ENCODE results near the gene ANKRD11.
"Not testable (repeated sequence)": the region's sequence is repeated elsewhere in the genome, so short reads cannot be mapped to it uniquely, and the experiment has no call there.

Gene ANKRD11

GRCh38 chr16:89269805-89270665 is 220.3 kb downstream of the ANKRD11 start:
- DNase-seq (ENCODE audit: low read depth, low spot score): no peak

DNA sequence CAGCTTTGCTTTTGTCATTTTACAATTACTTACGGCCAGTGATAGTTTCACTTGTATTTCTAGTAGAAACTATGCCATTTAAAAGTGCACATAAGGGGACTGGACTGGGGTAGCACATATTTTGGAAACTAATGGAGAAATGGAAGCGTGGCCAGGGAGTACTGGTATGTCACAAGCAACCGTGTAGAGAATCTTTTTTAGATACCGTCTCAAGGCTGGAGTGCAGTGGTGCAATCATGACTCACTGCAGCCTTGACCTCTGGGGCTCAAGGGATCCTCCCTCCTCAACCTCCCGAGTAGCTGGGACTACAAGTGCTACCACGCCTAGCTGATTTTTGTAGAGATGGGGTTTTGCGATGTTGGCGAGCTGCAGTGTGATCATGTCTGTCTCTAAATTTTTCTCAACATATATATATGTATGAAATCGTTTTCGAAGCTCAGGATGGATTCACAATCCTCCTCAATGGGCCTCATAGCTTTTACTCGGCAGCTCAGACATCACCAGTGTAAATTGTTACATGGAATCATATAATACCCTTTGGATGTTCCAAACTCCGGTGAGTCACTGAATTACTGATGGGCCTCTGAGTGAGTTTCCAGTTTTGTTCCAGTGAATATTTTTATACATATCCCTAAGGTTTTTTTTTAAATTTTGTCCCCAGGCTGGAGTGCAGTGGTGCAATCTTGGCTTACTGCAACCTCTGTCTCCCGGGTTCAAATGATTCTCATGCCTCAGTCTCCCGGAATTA is 221.2 kb downstream of the ANKRD11 start:
- no peak for DNase-seq (ENCODE audit: low read depth, low spot score)

- no peak for DNase-seq (ENCODE audit: low read depth, low spot score)
Observed at GRCh38 chr16:89268585-89268984, 221.8 kb downstream of the ANKRD11 start.

DNA sequence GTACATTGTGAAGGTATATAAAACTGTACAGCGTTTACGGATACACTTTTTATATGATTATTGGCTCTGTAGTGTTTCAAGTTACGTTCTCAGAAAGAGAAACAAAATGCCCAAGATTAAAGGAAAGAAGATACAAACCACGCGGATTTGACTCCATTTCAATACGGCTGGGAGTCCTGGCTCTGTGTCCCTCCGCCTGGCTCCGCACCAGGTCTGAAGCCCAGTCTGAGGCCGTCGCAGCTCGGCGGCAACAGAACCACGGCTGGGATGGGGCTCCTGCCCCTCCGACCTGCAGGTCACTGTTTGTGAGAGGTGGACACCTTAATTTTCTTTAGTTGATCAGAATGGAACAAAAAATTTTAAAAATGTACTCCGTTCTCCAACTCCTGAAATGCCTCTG is 222.6 kb downstream of the ANKRD11 start:
- not testable (repeated sequence) for DNase-seq (ENCODE audit: low read depth, low spot score)

- no peak for DNase-seq (ENCODE audit: low read depth, low spot score)
Observed at GRCh38 chr16:89266521-89267134, 223.7 kb downstream of the ANKRD11 start.

- no peak for DNase-seq (ENCODE audit: low read depth, low spot score)
Observed at GRCh38 chr16:89265647-89266046, 224.7 kb downstream of the ANKRD11 start.

- DNase-seq (ENCODE audit: low read depth, low spot score): no peak
Observed at GRCh38 chr16:89264800-89265550, 225.4 kb downstream of the ANKRD11 start.

DNA sequence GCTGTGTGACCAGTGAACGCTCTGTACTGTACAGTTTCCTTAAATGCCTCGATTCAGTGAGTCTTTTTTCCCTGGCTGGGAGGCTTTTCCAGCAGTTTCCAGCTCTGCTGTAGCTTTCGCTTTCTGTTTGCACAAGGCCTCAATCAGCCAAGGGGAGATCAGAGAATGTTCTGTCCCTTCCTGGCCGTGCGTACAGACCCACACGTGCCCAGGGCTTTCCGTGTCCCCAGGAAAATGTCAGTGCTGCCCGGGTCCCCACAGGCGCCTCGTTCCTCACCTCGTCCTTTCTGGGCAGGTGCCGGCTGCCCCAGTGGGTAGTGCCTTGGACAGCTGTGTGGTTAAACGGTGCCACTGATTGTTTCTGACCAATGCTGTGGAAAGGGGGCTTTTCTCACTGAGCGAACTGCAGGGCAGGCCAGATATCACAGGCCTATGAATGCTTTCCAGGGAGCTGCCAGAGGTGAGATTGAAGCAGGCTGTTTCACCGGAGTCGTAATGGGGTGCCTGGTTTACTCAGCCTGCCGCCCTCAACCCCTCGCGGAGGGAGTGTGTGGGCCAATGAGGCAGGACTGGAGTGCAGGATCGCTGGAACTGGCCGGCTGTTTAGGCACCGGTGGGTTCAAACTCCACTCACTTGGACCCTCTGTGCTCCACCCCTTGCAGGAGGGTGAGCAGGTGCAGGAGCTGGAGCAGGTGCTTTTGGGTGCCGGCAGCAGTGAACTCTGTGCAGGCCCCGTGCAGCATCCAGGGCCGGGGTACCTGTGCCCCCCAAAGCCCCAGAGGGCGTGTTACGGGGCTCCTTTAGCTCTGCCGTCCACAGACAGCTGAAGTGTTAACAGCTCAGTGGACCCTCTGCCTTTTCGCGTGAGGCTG is 228.4 kb downstream of the ANKRD11 start:
- DNase-seq (ENCODE audit: low read depth, low spot score): no peak

DNA sequence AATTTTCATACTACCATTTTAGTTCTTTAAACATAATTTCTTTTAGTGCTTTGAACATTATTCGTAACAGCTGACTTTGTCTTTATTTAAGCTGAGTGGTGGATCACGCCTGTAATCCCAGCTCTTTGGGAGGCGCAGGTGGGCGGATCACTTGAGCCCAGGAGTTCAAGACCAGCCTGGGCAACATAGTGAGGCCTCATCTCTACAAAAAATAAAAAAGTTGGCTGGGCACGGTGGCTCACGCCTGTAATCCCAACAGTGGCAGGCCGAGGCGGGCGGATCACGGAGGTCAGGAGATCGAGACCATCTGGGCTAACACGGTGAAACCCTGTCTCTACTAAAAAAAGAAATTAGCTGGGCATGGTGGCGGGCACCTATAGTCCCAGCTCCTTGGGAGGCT is 230.5 kb downstream of the ANKRD11 start:
- not testable (repeated sequence) for DNase-seq (ENCODE audit: low read depth, low spot score)

DNA sequence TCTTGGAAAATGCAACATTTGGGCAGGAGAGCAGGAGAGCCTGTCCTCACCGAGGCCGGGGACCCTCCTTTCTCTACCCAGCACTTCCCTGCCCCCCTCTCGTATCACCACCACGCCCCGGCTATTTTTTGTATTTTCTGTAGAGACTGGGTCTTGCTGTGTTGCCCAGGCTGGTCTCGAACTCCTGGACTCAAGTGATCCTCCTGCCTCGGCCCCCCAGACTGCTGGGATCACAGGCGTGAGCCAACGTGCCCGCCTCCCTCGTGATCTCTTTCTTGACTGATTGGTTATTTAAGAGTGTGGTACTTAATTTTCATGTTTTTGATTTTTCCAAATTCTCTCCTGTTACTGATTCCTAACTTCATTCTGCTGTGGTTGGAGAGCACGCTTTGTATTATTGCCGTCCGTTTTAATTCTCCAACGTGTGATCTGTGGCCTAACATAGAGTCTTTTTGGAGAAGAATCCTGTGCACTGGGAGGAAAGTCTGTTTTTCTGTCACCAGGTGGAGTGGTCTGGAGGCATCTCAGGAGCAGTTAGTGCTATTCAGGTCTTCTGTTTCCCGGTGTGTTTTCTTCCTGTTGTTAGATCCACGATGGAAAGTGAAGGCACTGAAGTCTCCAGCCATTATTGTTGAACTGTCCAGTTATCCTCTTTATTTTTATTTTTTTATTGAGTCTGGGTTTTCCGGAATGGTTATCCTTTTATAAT is 232.4 kb downstream of the ANKRD11 start:
- DNase-seq (ENCODE audit: low read depth, low spot score): no peak

DNA sequence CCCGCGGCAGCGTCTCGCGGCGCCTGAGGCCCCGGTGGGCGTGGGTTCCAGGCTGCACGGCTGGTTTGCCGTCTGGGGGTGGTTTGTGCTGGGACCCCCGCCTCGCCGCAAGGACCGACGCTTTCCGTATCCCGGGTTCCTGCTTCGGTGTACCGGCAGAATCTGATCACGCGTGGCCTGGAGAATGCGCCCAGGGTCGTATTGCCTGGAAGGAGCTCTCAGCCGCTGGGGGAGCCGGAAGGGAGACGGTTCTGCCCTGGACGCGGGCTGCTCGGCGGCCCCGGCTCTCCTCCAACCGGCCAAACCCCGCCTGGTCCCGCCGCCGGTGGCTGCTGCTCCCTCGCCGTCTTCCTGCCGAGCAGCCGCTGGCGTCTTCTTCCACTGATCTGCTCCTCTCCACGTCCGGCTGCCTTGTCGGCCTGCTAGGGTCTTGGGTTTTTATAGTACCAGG is 233.1 kb downstream of the ANKRD11 start:
- DNase-seq (ENCODE audit: low read depth, low spot score): peak; percentile 47

DNA sequence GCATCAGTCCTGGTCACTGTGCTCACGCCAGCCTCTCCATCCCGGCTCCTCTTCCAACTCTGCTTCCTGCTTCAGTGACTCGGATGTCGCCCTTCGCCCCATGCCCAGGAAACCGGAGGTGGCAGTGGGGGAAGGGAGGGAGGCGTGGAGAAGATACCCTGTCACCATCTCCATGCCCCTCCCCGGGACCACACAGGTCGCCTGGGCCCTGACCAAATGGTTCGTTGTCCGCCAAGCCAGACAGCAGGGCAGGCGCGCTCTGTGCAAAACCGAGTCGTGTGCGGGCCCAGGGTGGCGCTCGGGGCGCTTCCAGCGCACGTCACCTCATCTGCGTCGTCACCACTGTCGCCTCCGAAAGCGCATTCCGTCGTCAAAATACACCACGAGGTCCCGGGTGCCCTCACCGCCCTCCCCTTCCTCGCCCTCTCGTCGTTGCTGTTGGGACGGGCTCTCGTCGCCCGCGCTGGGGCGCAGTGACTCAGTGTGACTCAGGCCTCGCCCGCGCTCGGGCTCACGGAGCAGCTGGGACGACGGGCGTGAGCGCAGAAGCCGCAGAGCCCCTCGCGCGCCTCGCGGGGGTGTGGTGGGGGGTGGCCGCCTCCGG is 233.6 kb downstream of the ANKRD11 start:
- DNase-seq (ENCODE audit: low read depth, low spot score): peak; percentile 66

DNA sequence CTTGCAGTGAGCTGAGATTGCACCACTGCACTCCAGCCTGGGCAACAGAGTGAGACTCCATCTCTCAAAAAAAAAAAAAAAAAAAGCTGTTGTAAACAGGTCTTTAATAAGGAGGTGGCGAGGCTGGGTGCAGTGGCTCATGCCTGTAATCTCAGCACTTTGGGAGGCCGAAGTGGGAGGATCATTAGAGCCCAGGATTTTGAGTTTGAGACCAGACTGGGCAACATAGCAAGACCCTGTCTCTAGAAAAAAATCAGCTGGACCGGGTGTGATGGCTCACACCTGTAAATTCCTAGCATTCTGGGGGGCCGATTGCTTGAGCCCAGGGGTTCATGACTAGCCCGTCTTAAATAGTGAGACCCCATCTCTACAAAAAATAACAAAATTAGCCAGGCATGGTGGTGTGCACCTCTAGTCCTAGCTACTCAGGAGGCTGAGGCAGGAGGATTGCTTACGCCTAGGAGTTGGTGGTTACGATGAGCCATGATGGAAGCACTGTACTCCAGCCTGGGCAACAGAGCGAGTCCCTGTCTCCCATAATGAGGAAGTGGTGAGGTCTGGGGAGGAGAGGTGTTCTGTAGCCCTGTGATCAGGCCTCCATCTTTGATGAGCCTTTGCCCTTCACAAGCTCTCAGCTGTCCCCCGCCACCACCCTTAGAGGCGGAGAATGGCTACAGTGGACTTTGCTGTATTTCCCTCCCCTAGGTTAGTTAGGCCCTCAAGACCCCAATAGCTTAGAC is 236.6 kb downstream of the ANKRD11 start:
- no peak for DNase-seq (ENCODE audit: low read depth, low spot score)

DNA sequence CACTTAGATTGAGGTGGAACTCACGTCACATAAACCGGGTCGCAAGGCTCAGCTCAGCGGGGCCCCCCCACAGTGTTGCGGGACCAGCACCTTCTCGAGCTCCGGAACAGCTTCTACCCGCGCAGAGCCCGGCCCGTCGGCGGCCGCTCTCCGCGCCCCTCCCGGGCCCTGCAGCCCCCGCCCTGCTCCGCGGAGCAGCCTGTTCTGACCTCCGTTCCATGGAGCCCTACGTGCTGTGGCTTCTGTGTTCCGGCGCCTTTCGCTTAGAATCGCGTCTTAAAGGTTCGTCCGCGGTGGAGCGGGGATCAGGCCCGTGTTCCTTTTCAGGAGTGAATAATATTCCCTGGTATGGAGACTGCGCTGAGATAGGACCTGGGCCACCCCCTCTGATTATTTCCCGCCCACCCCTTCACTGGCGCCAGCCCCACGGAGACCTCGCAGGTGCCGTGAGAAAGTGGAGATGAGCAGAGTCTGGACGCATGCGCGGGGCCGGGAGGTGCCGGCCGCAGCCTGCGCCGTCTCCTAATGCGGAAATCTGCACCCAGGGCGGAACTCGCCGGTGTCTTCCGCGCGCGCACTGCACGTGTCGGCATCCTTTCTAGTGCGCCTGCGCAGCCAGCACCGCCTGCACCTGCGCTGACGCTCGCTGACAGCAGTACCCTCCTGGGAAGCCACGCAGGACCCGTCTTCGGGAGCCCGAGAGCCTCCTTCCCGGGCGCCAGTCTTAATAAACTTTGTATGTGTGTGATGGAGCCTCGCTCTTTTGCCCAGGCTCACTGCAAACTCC is 242.0 kb downstream of the ANKRD11 start:
- DNase-seq (ENCODE audit: low read depth, low spot score): no peak

DNA sequence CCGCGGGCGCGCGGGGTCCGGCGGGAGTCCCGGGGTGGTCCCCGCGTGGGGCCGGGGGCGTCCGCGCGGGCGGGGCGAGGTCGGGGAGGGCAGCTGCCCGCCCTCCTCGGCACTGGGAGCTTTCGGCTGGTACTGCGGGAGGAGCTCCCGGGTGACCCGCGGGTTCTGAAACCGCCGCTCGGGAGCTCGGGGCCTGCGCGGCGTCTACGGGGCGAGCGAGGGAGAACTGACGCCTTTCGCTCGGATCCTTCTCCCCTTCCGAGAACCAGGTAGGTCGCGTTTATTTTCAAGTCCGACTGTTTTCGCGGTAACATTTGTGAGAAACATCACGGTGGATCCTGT is 242.7 kb downstream of the ANKRD11 start:
- peak; percentile 44 for DNase-seq (ENCODE audit: low read depth, low spot score)

GRCh38 chr16:89246903-89247733 is 243.2 kb downstream of the ANKRD11 start:
- DNase-seq (ENCODE audit: low read depth, low spot score): peak; percentile 52

- DNase-seq (ENCODE audit: low read depth, low spot score): no peak
Observed at GRCh38 chr16:89246383-89246902, 243.9 kb downstream of the ANKRD11 start.

Measured in ELF-1 (cell line).